GM18498 (cell line): ENCODE measurements around the gene ZIC2.

ENCODE experiments used
- ATAC-seq: cut with Tn5 transposase; IDR thresholded peaks from one replicate; pipeline ENCODE4 v1.9.1; 2021; ENCODE audit warnings: mild to moderate bottlenecking, moderate library complexity; ENCODE audit not compliant: unreplicated experiment

ZIC2 gene

DNA sequence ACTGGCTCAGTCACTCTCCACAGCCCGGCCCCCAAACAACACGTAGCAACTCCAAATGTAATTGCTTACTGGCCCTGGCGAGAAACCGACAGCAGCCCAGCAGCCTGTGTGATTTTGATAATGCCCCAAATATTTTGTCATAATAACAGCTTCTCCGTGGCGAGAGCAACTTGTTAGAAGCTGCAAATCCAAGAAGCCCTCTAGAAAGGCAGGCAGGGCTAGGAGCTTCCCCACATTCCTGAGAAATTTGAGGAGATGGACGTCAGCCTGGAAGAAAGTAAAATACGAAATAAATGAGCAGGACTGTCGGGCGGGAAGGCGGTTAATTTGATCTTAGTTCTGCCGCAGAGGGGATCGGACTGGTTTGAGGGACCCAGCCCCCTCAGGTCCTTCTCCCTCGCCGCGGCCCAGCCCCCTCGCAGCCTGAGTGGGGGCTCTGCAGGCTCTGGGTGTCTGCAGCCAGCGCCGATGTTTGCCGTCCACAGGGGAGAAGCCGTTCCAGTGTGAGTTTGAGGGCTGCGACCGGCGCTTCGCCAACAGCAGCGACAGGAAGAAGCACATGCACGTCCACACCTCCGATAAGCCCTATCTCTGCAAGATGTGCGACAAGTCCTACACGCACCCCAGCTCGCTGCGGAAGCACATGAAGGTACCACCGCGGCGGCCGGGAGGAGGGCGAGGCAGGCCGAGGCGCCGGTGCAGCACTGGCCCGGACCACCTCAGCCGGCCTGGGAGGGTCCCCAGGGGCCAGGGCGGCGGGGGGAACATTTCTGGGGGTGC, 3.1 kb downstream of the ZIC2 start:
- ATAC-seq: no peak

DNA sequence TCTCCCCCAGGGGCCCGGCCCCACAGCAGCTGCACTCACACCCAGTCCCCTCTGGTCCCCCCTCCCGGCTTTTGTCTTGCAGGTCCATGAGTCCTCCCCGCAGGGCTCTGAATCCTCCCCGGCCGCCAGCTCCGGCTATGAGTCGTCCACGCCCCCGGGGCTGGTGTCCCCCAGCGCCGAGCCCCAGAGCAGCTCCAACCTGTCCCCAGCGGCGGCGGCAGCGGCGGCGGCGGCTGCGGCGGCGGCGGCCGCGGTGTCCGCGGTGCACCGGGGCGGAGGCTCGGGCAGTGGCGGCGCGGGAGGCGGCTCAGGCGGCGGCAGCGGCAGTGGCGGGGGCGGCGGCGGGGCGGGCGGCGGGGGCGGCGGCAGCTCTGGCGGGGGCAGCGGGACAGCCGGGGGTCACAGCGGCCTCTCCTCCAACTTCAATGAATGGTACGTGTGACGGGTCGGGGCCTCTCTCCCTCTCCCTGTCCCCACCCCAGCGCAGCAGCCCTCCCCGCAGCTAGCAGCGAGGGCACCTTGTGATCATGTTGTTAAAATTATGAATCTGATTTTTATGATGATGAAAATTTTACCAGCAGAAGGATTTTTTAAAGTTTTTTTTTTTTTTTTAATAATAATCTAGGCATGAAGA, 3.8 kb downstream of the ZIC2 start:
- ATAC-seq: no peak

DNA sequence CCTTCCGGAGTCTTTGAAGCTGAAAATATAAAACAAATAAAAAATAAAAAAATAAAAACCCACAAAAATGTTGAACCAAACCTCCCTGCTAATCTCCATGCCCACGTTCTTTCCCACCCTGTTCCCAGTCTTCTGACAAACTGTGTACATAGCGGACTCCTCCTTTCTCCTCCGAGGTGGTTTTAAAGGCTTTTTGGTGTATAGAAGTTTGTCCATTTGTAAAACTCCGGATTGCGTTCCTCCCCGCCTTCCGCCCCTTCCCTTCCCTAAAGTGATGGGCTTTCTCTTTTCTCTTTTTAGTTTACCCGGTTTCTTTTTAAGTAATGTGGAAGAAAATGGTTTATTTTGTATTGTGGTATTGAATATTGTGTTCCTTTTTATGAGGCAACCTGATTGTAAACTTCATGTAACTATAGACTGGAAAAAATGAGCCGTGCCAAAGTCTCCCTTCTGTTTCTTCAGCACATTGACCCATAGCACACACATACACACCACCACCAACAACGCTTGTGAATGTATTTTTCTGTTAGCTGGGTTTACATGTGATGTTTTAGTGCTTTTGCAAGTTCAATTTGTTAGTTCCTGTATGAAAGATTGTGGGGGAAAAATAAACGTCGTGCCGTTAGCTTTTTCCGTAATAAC, 4.4 kb downstream of the ZIC2 start:
- ATAC-seq: no peak

DNA sequence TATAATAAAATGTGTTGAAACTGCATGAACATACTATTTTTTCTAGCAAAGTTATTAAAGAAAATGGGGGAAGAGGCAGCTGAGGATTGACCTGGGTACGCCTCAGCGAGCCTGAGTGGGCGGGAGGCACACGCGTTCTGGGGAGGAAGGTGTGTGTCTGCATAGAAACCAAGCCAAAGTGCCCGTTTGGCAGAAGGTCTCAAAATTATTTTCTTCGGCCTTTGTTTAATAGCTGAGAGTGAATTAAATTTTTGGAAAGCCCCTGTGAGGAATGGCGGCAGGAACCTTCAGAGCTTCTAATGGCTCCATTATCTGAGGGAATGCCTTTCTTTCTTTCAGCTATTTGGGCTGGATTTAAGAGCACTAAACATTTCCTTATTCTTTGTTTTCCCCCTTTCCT, 5.2 kb downstream of the ZIC2 start:
- no peak for ATAC-seq

DNA sequence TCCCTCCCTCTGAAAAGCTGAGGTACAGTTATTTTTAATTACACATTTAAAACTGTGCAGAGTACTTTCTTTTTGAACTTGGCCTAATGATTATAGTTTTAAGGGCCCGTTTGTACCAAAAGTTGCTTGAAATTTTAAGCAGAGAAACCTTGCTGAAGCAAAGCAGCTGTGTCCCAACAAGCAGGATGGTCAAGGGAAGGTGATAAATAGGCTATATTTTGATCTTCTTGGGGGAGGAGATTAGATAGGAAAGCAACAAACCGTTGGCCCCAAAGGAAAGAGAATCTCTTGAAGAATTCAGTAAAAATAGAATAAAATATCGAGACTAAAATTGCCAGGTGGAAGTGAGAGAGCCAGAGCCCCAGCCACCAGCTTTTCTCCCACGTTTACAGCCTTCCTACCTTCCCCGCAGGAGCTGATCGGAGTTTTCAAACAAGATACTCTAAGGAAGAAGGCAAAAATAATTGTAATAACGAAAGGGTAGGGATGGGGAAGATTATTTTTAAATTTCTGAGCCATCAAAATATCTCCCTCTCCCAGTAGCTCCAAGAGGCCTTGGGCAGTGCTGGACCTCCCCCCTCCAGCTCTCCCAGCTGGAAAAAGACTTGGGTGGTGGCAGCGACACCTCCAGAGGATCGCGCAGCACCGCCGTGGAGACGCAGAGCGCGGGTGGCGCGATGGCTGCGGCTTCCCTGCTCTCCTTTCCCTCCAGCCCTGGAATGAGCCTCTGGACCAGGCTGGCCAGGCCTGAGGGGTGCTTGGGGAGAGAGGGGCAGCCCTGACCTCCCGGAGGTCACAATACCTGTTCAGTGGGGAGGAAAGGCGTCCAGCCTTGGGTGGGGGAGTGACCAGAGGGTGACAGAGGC, 5.8 kb downstream of the ZIC2 start:
- ATAC-seq: no peak

DNA sequence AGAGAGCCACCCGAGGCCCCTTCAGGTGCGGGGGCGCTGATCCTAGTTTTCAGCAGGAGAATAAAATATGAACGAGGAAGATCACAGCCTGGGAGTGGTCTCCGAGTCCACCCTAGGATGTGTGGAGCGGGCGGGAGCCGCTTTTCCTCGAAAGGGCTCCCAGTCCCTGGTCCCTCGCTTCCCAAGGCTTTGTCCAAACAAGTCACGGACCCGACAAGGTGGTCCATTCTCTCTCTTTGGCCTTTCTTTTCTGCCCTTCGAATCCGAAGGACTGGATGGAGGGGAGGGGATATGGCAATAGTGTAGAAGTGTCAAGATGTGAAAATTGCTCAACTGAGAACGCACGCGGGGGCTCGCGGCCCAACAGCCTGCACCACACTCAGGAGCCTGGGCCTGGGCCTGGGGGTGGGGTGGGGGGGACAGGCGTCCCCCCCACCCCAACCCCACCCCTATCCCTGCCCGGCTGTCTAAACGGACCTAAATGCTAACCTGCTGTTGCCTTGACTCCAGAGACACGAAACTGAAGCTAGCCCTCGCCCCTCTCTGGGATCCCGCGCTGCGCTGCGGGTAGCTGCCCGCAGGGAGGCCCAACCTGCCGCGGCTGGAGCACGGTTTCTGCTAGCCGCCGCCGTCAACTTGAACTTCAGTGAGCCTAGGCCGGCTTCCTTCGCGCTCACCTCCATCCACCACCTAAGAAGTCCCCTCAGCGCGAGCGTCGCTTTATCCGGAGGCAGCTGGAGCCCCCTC, 7.1 kb downstream of the ZIC2 start:
- no peak for ATAC-seq

DNA sequence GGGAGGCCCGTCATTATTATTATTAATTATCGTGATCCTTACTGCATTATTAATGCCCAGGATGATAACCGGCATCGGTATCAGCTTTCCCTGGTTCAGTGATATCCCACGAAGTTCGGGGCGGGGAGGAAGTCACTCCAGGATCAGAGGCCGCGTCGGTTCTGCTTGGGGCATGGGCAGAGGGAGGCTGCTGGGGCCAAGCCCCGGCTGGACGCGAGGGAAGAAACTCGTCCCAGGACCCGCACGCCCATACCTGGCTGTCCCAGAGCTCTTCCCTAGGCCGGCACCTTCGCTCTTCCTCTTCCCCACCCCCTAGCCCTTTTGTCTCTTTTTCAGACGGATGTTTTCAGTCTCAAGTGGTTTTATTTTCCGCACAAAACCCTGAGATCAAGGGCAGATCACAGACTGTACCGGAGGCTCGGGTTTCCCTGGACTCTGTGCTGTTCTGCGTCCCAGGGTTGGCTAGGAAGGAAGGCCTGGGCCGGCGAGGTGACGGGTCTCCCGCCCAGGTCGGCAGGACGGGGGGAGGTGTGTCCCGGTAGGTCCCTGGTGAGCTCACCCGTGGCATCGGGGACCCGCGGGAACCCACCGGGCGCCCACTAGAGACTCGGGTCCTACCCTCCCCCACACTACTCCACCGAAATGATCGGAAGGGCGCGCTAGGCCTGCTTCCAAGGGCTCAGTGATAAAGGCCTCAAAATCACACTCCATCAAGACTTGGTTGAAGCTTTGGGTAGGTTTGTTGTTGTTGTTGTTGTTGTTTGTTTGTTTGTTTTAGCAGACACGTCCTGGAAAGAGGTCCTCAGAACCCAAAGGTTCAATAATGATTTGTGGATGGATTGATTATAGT, 7.9 kb downstream of the ZIC2 start:
- no peak for ATAC-seq

DNA sequence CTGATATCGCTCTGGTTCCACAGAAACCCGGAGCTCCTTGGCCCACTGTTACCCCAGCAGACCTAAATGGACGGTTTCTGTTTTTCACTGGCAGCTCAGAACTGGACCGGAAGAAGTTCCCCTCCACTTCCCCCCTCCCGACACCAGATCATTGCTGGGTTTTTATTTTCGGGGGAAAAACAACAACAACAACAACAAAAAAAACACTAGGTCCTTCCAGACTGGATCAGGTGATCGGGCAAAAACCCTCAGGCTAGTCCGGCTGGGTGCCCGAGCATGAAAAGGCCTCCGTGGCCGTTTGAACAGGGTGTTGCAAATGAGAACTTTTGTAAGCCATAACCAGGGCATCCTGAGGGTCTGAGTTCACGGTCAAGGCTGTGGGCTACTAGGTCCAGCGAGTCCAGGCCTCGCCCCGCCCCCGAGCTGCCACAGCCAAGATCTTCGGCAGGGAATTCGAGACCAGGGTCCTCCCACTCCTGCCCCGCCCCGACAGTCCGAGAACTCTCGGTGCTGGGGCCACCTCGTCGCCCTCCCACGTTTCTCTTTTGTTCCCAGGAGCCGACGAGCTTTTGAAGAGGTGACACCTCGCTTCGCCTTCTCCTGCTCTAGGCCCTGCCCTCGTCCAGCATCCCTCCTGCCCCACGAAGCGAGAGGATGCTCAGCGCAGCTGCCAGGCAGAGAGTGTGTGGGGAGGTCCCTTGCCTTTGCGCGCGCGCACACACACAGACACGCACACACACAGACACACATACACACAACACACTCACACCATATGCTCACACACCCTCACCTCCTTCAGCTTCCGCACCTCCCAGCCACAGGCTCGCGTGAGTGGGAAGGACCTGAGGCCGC, 8.8 kb downstream of the ZIC2 start:
- no peak for ATAC-seq

DNA sequence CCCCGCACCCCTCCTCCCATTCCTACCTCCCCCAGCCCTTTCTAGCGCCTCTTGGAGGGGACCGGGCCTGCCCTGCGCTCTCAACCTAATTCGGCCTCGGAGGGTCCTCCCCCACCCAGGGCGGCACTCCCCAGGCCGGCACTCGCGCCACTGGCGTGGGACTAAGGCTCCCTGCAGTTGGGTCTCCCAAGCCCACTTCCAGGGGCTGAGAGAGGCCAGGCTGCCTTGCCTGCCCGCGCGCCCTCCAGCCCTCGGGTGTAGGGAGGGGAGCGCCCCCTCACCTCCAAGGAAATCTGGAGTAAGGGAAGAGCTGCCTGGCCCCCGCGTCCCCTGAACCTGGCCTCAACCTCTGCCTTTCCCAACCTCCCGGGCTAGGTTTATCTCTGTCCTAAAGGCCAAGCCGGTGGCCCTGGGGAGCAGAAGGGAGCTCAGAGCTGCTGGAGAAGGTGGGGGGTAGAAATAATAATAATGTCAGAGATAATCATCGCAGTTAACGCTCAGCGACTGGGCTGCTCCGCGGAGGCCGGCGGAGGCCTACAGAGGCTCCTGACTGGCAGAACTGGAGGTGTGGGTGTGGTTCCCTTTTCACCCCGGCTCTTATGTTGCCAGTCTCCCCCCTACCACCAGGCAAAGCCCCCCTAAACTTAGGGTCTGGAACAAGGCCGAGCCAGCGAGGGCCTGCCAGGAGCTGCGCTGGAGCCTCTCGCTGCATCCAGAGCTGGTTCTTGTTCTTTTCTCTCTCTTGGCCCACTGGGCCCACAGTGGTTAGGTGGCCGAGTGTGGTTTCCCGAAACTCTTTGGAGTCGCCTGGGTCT, 9.6 kb downstream of the ZIC2 start:
- no peak for ATAC-seq

DNA sequence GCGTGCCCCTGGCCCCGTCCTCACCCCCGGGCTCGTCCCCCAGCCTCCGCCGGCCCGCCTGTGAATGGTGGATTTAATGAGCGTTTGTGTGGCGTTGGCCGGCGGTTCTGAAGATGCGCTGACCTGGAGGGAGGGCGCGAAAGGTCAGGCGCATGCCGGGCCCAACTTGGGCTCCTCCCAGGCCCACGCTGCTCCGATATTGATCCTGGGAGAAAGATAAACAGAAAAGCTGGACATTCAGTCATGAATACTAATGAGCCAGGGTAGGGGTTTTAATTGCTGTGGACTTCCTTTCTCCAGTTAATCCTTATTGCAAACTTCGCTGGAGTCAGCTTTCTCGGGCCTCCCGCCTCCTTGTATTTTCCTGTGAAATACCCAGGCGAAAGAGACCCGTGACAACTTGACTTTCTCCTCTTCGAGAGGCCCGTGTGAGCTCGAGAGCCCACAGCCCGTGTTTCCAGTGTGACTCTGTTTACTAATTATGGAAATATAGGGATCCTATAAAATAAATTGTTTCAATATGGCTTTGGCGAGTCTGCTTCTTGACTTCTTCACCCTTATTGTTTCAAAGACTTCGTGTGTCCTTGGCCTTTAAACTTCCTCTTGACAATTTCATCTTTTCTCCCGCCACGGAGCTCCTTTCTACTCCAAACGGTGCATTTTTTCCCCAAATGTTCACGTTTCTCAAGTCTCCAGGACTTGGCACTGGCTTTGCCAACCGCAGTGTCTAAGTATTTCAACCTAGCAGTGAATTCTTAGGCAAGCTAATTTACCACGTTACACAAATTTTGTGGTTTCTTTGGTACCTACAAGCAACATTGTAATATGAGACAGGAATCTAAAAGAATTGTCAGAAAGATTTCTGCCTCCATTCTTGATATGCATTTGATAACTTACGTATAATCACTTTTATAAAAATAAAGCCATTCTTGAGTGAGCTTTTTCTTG, 10.5 kb downstream of the ZIC2 start:
- no peak for ATAC-seq

DNA sequence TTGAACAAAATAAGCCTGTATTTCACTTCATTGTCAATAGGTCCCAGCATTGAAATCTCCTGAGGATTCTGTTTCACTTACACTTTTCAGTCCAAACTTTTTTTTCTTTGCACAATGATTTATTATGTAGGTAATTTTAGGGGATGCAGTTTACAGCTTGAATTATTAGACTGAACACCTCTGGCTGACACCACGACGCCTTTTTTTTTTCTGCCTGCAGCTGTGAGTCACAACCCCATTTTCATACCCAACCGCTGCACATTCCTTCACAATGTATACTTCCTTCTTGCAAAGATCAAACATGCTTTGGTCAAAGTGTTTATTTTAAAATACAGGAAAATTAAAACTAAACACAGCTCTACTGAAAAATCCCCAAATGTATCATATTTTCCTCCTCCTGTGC, 11.4 kb downstream of the ZIC2 start:
- no peak for ATAC-seq

DNA sequence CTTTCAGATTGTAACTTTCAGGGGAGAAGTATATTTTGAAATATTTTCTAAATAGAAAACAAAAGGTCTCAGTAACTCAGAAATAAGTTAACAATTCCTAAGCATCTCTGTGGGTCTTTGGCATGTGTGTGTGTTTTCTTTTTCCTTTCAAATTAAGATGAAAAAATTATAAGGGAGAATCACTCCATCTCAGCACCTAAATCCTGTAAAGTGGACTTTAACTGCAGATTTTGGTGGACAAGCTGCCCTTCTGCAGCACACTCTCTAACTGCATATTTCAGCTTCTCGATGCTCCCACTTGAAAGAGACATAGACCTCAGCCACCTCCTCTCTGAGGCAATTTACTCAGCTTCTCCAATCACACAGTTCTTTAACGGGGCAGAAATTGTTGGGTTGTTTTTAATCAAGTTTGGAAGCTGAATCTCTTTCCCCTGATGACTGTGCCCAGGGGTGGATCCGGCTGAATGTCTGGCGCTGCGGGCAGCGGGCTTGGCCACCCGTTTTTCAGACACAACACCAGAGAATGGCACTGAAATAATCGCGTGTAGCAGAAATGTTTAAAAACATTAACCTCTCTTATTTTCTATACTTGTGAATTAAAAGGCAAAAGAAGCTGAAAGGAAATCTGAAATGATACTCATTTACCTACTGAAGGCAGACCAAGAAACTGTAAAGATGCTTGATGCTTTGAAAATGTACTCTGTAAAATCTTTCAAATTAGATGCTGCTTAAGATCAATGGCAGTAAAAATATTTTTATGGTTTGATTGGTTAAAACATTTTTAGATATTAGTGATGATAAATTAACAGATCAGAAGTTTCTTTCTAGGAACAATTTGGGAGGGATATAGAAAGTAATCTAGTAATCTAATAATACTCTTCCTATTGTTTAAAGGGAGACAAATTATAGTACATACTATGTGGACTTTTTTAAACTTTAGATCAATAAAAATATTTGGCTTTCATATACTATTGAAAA, 12.4 kb downstream of the ZIC2 start:
- no peak for ATAC-seq

DNA sequence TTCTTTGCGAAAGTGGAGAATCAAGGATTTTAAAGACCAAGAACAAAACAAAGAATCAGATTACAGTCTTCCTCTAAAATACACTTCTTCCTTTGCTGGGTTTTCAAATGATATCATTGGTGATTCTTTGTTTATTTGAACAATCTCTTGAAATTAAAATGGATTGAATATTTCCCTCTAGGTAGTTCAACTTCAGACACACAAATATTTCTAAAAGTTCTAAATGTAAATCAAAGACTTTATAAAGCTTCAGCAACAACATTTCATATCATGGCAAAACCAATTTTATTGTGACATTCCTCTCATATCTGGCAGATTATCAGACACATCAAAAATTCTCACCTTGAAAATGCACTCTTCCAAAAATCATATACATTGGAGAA, 13.0 kb downstream of the ZIC2 start:
- no peak for ATAC-seq

DNA sequence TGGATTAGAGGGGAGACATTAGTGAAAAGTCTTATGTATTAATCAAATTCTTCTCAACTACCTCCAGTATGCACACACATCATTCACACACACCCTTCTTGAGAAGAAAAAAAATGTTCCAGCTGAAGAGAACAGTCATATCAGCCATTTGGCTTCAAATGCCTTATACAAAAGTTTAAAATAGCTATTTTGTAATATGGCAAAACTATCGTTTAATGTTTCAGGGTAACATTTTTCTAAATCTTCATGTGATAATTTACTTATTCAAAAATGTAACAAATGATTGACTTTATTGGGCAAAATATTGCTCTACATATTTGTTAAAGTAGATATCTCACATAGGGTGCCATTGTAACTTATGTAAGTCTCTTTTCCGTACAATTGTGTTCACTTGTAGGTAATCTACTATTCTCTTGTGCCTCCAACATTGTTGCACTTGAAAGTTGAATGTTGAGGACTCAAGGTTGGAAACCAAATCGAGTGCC, 13.6 kb downstream of the ZIC2 start:
- no peak for ATAC-seq

DNA sequence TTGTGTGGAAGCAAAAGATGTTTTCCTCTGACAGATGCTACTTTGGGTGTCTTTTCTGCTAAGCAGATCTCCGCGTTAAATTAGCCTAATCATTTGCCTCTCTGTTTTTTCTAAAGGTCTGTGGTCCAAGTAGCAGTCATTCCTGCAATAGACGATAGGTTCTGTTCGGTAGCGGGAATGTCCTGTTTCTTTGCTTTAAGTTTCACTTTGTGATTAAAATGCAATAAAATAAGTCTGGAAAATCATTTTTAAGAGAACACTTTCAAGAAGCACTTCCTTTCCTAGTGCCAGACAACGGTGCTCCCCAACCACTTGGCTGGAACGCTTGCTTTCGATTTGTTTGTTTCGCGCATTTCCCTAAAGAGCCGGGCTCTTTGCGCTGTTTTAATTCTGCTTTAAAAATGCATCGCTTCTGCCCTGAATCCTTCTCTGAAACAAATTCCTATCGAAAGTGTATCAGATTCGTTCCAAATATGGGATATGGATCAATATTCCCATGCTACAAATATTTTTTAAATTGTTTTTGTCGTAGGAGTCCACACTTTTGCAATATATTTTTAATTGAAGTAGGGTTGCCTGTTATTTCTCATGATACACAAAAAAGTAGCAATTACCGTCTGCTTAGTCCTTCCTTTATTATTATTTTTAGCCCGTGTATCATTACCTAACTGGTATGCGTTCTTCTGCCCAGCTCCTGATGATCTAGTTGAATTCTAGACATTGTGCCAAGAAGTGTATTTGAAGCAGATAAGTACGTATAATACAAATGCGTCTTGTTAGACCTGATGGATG, 14.2 kb downstream of the ZIC2 start:
- ATAC-seq: no peak
